ENCODE data around the gene COL18A1.

DNA sequence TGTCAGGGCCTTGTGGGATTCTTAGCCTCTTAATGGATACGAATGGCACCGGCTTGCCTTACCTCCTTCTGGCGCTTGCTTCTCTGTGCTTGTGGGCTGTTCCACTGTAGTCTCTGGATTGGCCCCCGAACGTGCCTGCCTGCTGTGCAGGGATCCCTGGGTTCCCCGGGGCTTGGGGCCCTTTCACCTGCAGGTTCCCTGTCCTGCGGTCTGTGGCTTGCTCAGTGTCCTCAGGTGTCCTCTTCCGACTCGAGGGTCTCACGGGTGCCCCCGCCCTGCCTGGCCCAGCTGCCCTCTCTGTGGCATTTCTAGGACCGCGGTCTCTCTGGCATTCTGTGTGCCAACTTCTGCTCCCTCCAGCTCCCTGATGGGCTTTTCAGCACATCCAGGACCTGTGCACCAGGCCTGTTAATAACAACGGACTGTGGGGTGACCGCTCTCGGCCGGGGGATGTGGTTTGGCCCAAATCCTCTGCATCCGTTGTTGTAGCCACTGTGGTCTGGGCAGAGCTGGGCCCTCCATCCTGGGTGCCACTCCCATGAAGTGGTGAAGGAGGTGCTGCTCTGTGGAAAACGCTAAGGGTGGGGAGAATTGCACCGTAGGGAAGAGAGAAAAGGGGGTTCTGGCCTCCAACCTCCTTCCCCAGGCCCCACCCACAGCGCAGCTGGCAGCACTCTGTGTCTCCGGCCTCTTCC, 12.4 kb downstream of the COL18A1 start:
- TF ChIP-seq POLR2A (IDR thresholded peaks at IDR 0.05): no peak
- TF ChIP-seq, protein P1, sequence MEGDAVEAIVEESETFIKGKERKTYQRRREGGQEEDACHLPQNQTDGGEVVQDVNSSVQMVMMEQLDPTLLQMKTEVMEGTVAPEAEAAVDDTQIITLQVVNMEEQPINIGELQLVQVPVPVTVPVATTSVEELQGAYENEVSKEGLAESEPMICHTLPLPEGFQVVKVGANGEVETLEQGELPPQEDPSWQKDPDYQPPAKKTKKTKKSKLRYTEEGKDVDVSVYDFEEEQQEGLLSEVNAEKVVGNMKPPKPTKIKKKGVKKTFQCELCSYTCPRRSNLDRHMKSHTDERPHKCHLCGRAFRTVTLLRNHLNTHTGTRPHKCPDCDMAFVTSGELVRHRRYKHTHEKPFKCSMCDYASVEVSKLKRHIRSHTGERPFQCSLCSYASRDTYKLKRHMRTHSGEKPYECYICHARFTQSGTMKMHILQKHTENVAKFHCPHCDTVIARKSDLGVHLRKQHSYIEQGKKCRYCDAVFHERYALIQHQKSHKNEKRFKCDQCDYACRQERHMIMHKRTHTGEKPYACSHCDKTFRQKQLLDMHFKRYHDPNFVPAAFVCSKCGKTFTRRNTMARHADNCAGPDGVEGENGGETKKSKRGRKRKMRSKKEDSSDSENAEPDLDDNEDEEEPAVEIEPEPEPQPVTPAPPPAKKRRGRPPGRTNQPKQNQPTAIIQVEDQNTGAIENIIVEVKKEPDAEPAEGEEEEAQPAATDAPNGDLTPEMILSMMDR (IDR thresholded peaks at IDR 0.05): no peak

All from transverse colon (tissue), 3 donors.